Measurements from ENCODE around the gene PRDM16. TPM values are rescaled to one million over a fixed set of nuclear protein-coding genes. Genes with fewer than 3 reads are reported as not detected.

PRDM16 gene
- polyA plus RNA-seq, 1 donor from 2014 or later, result 0.21 TPM

- no peaks in the 10 kb centered on the region for H3K27me3 ChIP-seq (ENCODE audit: insufficient read depth, low read depth, low read length)
- H2AFZ ChIP-seq (ENCODE audit: low read depth, low read length), result no peak overlapping the region
- H3F3A ChIP-seq (ENCODE audit: insufficient read depth, low read length, poor library complexity, severe bottlenecking), result no peaks in the 10 kb centered on the region
- H3K4me2 ChIP-seq (ENCODE audit: low read length), result no peak overlapping the region
- TF ChIP-seq SMC3 (conservative IDR thresholded peaks at IDR 0.05; ENCODE audit: poor library complexity) (no peak), TAF1 (IDR thresholded peaks at IDR 0.05; ENCODE audit: low read depth) (no peak), POLR2AphosphoS5 (IDR thresholded peaks at IDR 0.05) (no peak), EZH2 (IDR thresholded peaks at IDR 0.05; ENCODE audit: borderline replicate concordance, insufficient read depth, low read length, poor library complexity, severe bottlenecking) (no peak), CTCF (IDR thresholded peaks at IDR 0.05; ENCODE audit: poor library complexity, severe bottlenecking) (no peak), RAD21 (conservative IDR thresholded peaks at IDR 0.05) (no peak), EP300 (conservative IDR thresholded peaks at IDR 0.05; ENCODE audit: poor library complexity, severe bottlenecking) (no peak), MXI1 (conservative IDR thresholded peaks at IDR 0.05; ENCODE audit: poor library complexity, severe bottlenecking) (no peak), REST (IDR thresholded peaks at IDR 0.05; ENCODE audit: borderline replicate concordance) (no peak)
- no peaks in the 10 kb centered on the region for H3K36me3 ChIP-seq (ENCODE audit: insufficient read depth, low read length)
- H3K4me3 ChIP-seq (ENCODE audit: low read length), result no peak overlapping the region
- no peaks in the 10 kb centered on the region for H4K20me1 ChIP-seq (ENCODE audit: insufficient read depth)
- H3K9me2 ChIP-seq (ENCODE audit: insufficient read depth, low read length), result no peaks in the 10 kb centered on the region
- H3K27ac ChIP-seq (ENCODE audit: low read length), result no peak overlapping the region
- no peaks in the 10 kb centered on the region for H3K79me2 ChIP-seq (replicated peaks; ENCODE audit: insufficient read depth, low read length)
- no peak overlapping the region for H3K9ac ChIP-seq (ENCODE audit: low read length)
- no peaks in the 10 kb centered on the region for H3K9me3 ChIP-seq (ENCODE audit: low read length)
These were observed 34.8 kb upstream of the PRDM16 start for GRCh38 chr1:3034162-3034561.

- TF ChIP-seq EP300 (conservative IDR thresholded peaks at IDR 0.05; ENCODE audit: poor library complexity, severe bottlenecking) (no peak), POLR2AphosphoS5 (IDR thresholded peaks at IDR 0.05) (no peak), TAF1 (IDR thresholded peaks at IDR 0.05; ENCODE audit: low read depth) (no peak), MXI1 (conservative IDR thresholded peaks at IDR 0.05; ENCODE audit: poor library complexity, severe bottlenecking) (no peak), SMC3 (conservative IDR thresholded peaks at IDR 0.05; ENCODE audit: poor library complexity) (no peak), REST (IDR thresholded peaks at IDR 0.05; ENCODE audit: borderline replicate concordance) (no peak), RAD21 (conservative IDR thresholded peaks at IDR 0.05) (no peak), CTCF (IDR thresholded peaks at IDR 0.05; ENCODE audit: poor library complexity, severe bottlenecking) (no peak), EZH2 (IDR thresholded peaks at IDR 0.05; ENCODE audit: borderline replicate concordance, insufficient read depth, low read length, poor library complexity, severe bottlenecking) (no peak)
- H3K79me2 ChIP-seq (replicated peaks; ENCODE audit: insufficient read depth, low read length), result no peaks in the 10 kb centered on the region
- H3K9me2 ChIP-seq (ENCODE audit: insufficient read depth, low read length), result no peaks in the 10 kb centered on the region
- no peak overlapping the region for H3K27ac ChIP-seq (ENCODE audit: low read length)
- no peak overlapping the region for H3K9ac ChIP-seq (ENCODE audit: low read length)
- H3K4me2 ChIP-seq (ENCODE audit: low read length), result no peak overlapping the region
- no peak overlapping the region for H3K4me3 ChIP-seq (ENCODE audit: low read length)
- H3F3A ChIP-seq (ENCODE audit: insufficient read depth, low read length, poor library complexity, severe bottlenecking), result no peaks in the 10 kb centered on the region
- H4K20me1 ChIP-seq (ENCODE audit: insufficient read depth), result no peaks in the 10 kb centered on the region
- H3K36me3 ChIP-seq (ENCODE audit: insufficient read depth, low read length), result no peaks in the 10 kb centered on the region
- H3K27me3 ChIP-seq (ENCODE audit: insufficient read depth, low read depth, low read length), result no peaks in the 10 kb centered on the region
- H2AFZ ChIP-seq (ENCODE audit: low read depth, low read length), result no peak overlapping the region
- H3K9me3 ChIP-seq (ENCODE audit: low read length), result no peaks in the 10 kb centered on the region
These were observed 34.1 kb upstream of the PRDM16 start for GRCh38 chr1:3034728-3035562.

All from neural cell (in vitro differentiated cells).